Immature natural killer cell (primary cell): ENCODE data around the gene MPRIP. TPM values are rescaled to one million over a fixed set of nuclear protein-coding genes. Genes with fewer than 3 reads are reported as not detected.

ENCODE experiments used
- DNase-seq, 3 donors: peaks; one replicate each; pipeline ENCODE4 v3.0.0; 2022; ENCODE audit warnings: mixed read lengths in 1 of 3
- H3K27ac Mint-ChIP-seq, 6 donors: one replicate each; pipeline ENCODE4 v1.8.0; 2020; ENCODE audit warnings: mixed read lengths in 6 of 6, mild to moderate bottlenecking in 5 of 6, inconsistent platforms in 4 of 6, moderate library complexity in 3 of 6
- H3K27me3 Mint-ChIP-seq, 3 donors: one replicate each; pipeline ENCODE4 v1.8.0; 2020 to 2021; ENCODE audit warnings: low read depth in 3 of 3, mild to moderate bottlenecking in 3 of 3, mixed read lengths in 3 of 3, moderate library complexity in 3 of 3, inconsistent platforms in 1 of 3
- H3K36me3 Mint-ChIP-seq, 3 donors: one replicate each; pipeline ENCODE4 v1.8.0; 2020; ENCODE audit warnings: mixed read lengths in 3 of 3, inconsistent platforms in 2 of 3, mild to moderate bottlenecking in 2 of 3
- H3K4me1 Mint-ChIP-seq, 2 donors: one replicate each; pipeline ENCODE4 v1.8.0; 2020; ENCODE audit warnings: inconsistent platforms in 2 of 2, mild to moderate bottlenecking in 2 of 2, mixed read lengths in 2 of 2, moderate library complexity in 1 of 2
- H3K4me3 Mint-ChIP-seq, 5 donors: one replicate each; pipeline ENCODE4 v1.8.0; 2020; ENCODE audit warnings: mild to moderate bottlenecking in 5 of 5, mixed read lengths in 5 of 5, inconsistent platforms in 3 of 5, moderate library complexity in 3 of 5
- H3K9me3 Mint-ChIP-seq, 6 donors: one replicate each; pipeline ENCODE4 v1.8.0; 2020; ENCODE audit warnings: mild to moderate bottlenecking in 6 of 6, mixed read lengths in 6 of 6, inconsistent platforms in 4 of 6, moderate library complexity in 3 of 6
- polyA plus RNA-seq, 3 donors: library from polyadenylated mRNA; unstranded; fragments of 300-500 nt; fragmentation: Illumina TruSeq; gene quantifications; one replicate each; pipeline ENCODE4 v1.2.3, GENCODE V29; 2021

MPRIP gene
- polyA plus RNA-seq, 3 donors from 2014 or later, result 1.2 to 15.1 (median 4.2) TPM

GRCh38 chr17:17166446-17166845, 124.2 kb downstream of the MPRIP start:
- Mint-ChIP-seq H3K4me3 (no peak overlapping the region), H3K4me1 (peaks cover 11 to 18% of the 10 kb centered on the region in 2 donors), H3K27ac (no peak overlapping the region), H3K36me3 (peaks cover 11 to 52% (median 15%) of the 10 kb centered on the region in 3 donors), H3K9me3 (no peaks in the 10 kb centered on the region), H3K27me3 (peaks cover 0 to 5% (median 1%) of the 10 kb centered on the region in 3 donors)
- DNase-seq, result no peak

- Mint-ChIP-seq H3K9me3 (no peaks in the 10 kb centered on the region), H3K36me3 (peaks cover 9 to 45% (median 11%) of the 10 kb centered on the region in 3 donors), H3K27ac (peak overlapping the region in 1 of 6 donors; percentile 52), H3K4me1 (peaks cover 17 to 26% of the 10 kb centered on the region in 2 donors), H3K4me3 (no peak overlapping the region), H3K27me3 (peaks cover 0 to 5% (median 1%) of the 10 kb centered on the region in 3 donors)
- no peak for DNase-seq
These were observed 125.1 kb downstream of the MPRIP start for GRCh38 chr17:17167356-17167755.

GRCh38 chr17:17167986-17168385, 125.7 kb downstream of the MPRIP start:
- Mint-ChIP-seq H3K9me3 (no peaks in the 10 kb centered on the region), H3K4me1 (peaks cover 24 to 32% of the 10 kb centered on the region in 2 donors), H3K4me3 (no peak overlapping the region), H3K36me3 (peaks cover 10 to 47% (median 13%) of the 10 kb centered on the region in 3 donors), H3K27me3 (peaks cover 0 to 5% (median 1%) of the 10 kb centered on the region in 3 donors), H3K27ac (no peak overlapping the region)
- DNase-seq, result no peak

- no peak for DNase-seq
- peak overlapping the region in 2 of 6 donors; percentile 15 to 30 for H3K27ac Mint-ChIP-seq
- H3K36me3 Mint-ChIP-seq, result peaks cover 12 to 44% (median 14%) of the 10 kb centered on the region in 3 donors
- H3K27me3 Mint-ChIP-seq, result peaks cover 0 to 3% (median 1%) of the 10 kb centered on the region in 3 donors
- no peak overlapping the region for H3K4me3 Mint-ChIP-seq
- peaks cover 28 to 36% of the 10 kb centered on the region in 2 donors for H3K4me1 Mint-ChIP-seq
- H3K9me3 Mint-ChIP-seq, result no peaks in the 10 kb centered on the region
These were observed 126.1 kb downstream of the MPRIP start for GRCh38 chr17:17168401-17168800.

- Mint-ChIP-seq H3K27me3 (peaks cover 0 to 1% (median 0%) of the 10 kb centered on the region in 3 donors), H3K4me3 (no peak overlapping the region), H3K27ac (peak overlapping the region in 2 of 6 donors; percentile 9 to 76), H3K9me3 (no peaks in the 10 kb centered on the region), H3K36me3 (peaks cover 12 to 40% (median 14%) of the 10 kb centered on the region in 3 donors), H3K4me1 (peaks cover 30 to 39% of the 10 kb centered on the region in 2 donors)
- DNase-seq, result no peak
These were observed 127.1 kb downstream of the MPRIP start for GRCh38 chr17:17169396-17169795.

GRCh38 chr17:17170346-17170985, 128.2 kb downstream of the MPRIP start:
- H3K27me3 Mint-ChIP-seq, result peaks cover 0 to 1% (median 0%) of the 10 kb centered on the region in 3 donors
- no peaks in the 10 kb centered on the region for H3K9me3 Mint-ChIP-seq
- peak overlapping the region in 2 of 6 donors; percentile 66 to 67 for H3K27ac Mint-ChIP-seq
- H3K36me3 Mint-ChIP-seq, result peaks cover 4 to 29% (median 14%) of the 10 kb centered on the region in 3 donors
- DNase-seq, result no peak
- peaks cover 30 to 39% of the 10 kb centered on the region in 2 donors for H3K4me1 Mint-ChIP-seq
- peak overlapping the region in 1 of 5 donors; percentile 7 for H3K4me3 Mint-ChIP-seq

- Mint-ChIP-seq H3K9me3 (no peaks in the 10 kb centered on the region), H3K4me1 (peaks cover 30 to 39% of the 10 kb centered on the region in 2 donors), H3K27ac (peak overlapping the region in 4 of 6 donors; percentile 44 to 67 (median 60)), H3K36me3 (peaks cover 5 to 31% (median 14%) of the 10 kb centered on the region in 3 donors), H3K27me3 (peaks cover 0 to 1% (median 0%) of the 10 kb centered on the region in 3 donors), H3K4me3 (peak overlapping the region in 3 of 5 donors; percentile 19 to 51 (median 24))
- DNase-seq, result no peak
These were observed 128.9 kb downstream of the MPRIP start for GRCh38 chr17:17171186-17171585.

GRCh38 chr17:17172001-17172939, 130.0 kb downstream of the MPRIP start:
- H3K27ac Mint-ChIP-seq, result peak overlapping the region; percentile 15 to 87 (median 73)
- peaks cover 11 to 34% (median 11%) of the 10 kb centered on the region in 3 donors for H3K36me3 Mint-ChIP-seq
- DNase-seq, result no peak
- peaks cover 28 to 39% of the 10 kb centered on the region in 2 donors for H3K4me1 Mint-ChIP-seq
- peaks cover 0 to 1% (median 0%) of the 10 kb centered on the region in 3 donors for H3K27me3 Mint-ChIP-seq
- H3K4me3 Mint-ChIP-seq, result peak overlapping the region in 4 of 5 donors; percentile 40 to 75 (median 60)
- H3K9me3 Mint-ChIP-seq, result no peaks in the 10 kb centered on the region

GRCh38 chr17:17172990-17173389, 130.7 kb downstream of the MPRIP start:
- peaks cover 0 to 1% (median 0%) of the 10 kb centered on the region in 3 donors for H3K27me3 Mint-ChIP-seq
- DNase-seq, result peak; percentile 26 to 56 (median 36)
- peak overlapping the region; percentile 30 to 75 (median 56) for H3K4me3 Mint-ChIP-seq
- peaks cover 15 to 36% (median 15%) of the 10 kb centered on the region in 3 donors for H3K36me3 Mint-ChIP-seq
- H3K4me1 Mint-ChIP-seq, result peaks cover 28 to 39% of the 10 kb centered on the region in 2 donors
- H3K9me3 Mint-ChIP-seq, result no peaks in the 10 kb centered on the region
- H3K27ac Mint-ChIP-seq, result peak overlapping the region; percentile 15 to 87 (median 67)

- no peaks in the 10 kb centered on the region for H3K9me3 Mint-ChIP-seq
- H3K4me1 Mint-ChIP-seq, result peaks cover 28 to 34% of the 10 kb centered on the region in 2 donors
- H3K36me3 Mint-ChIP-seq, result peaks cover 11 to 37% (median 15%) of the 10 kb centered on the region in 3 donors
- peaks cover 0 to 1% (median 0%) of the 10 kb centered on the region in 3 donors for H3K27me3 Mint-ChIP-seq
- no peak overlapping the region for H3K4me3 Mint-ChIP-seq
- DNase-seq, result no peak
- H3K27ac Mint-ChIP-seq, result peak overlapping the region in 2 of 6 donors; percentile 15 to 69
These were observed 131.7 kb downstream of the MPRIP start for GRCh38 chr17:17173921-17174320.

- Mint-ChIP-seq H3K36me3 (peaks cover 19 to 40% (median 20%) of the 10 kb centered on the region in 3 donors), H3K4me3 (no peak overlapping the region), H3K27me3 (no peaks in the 10 kb centered on the region), H3K27ac (peak overlapping the region in 1 of 6 donors; percentile 72), H3K9me3 (no peaks in the 10 kb centered on the region), H3K4me1 (peaks cover 28 to 32% of the 10 kb centered on the region in 2 donors)
- DNase-seq, result no peak
These were observed 133.1 kb downstream of the MPRIP start for GRCh38 chr17:17175340-17175739.

- peak in 1 of 3 donors; percentile 17 for DNase-seq
- peaks cover 26% of the 10 kb centered on the region in 2 donors for H3K4me1 Mint-ChIP-seq
- H3K27me3 Mint-ChIP-seq, result peaks cover 0 to 2% (median 0%) of the 10 kb centered on the region in 3 donors
- H3K27ac Mint-ChIP-seq, result peak overlapping the region in 3 of 6 donors; percentile 28 to 72 (median 71)
- no peaks in the 10 kb centered on the region for H3K9me3 Mint-ChIP-seq
- H3K4me3 Mint-ChIP-seq, result peak overlapping the region in 1 of 5 donors; percentile 60
- peaks cover 24 to 46% (median 26%) of the 10 kb centered on the region in 3 donors for H3K36me3 Mint-ChIP-seq
These were observed 133.7 kb downstream of the MPRIP start for GRCh38 chr17:17175917-17176316.

GRCh38 chr17:17176341-17176740, 134.1 kb downstream of the MPRIP start:
- Mint-ChIP-seq H3K36me3 (peaks cover 25 to 44% (median 27%) of the 10 kb centered on the region in 3 donors), H3K27ac (peak overlapping the region in 3 of 6 donors; percentile 28 to 72 (median 71)), H3K27me3 (peaks cover 0 to 2% (median 0%) of the 10 kb centered on the region in 3 donors), H3K4me3 (peak overlapping the region in 1 of 5 donors; percentile 60), H3K9me3 (no peaks in the 10 kb centered on the region), H3K4me1 (peaks cover 22% of the 10 kb centered on the region in 2 donors)
- no peak for DNase-seq
